Activated naive CD4-positive, alpha-beta T cell (primary cell): ENCODE measurements around the gene KCNC4.
A peak's percentile ranks its signal among the peaks of the same experiment; 100 is the strongest.

ENCODE experiments used
- DNase-seq, 4 experiments: peaks; one replicate each; lab custom pipeline; 2025; lab: John Stamatoyannopoulos, UW

KCNC4 gene

DNA sequence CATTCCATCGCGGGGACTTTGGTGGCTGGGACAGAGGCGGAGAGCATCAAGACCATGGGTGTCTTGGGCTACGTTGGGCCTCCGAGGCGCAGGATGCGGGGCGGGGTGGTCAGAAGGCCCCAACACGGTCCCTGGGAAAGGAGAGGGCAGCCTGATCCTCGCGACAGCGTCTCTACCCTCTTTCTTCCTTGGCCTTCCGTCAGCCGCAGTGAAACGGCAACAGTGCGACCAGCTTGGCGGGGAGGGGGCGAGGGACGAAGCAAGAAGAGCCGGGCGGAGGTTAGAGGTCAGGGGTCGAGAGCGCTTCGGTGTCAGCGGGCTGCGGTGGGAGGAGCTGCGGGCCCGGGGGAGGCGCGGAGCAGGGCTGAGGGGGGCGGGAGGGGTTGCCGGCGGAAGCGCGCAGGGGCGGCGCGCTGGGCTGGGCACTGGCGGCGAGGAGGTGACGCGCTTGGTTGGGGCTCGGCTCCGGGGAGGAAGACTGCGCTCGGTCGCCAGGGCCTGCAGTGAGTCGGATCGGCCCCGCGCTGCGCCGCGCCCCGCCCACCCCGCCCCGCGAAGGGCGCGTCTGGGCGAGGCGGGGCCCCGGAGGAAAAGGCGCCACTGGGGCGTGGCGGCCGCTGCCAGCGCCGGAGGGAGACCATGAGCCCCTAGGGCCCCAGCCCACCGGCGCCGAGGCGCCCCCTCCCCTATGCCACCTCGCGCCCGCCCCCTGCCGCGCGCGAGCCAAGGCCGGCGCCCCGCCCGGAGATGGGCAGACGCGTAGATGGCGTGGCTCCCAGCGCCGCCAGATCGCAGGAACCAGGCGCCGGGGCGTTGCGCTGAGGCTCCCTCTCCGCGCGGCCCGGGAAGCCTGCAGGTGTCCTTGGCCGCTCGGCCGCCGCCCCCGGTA lies at the start of gene KCNC4:
TSS of gene KCNC4 (plus strand) at position 600 of the 889 bp plus-strand sequence. CDS start 1,186 bp downstream, outside the sequence.
- peak; percentile 56 to 91 (median 71) for DNase-seq

DNA sequence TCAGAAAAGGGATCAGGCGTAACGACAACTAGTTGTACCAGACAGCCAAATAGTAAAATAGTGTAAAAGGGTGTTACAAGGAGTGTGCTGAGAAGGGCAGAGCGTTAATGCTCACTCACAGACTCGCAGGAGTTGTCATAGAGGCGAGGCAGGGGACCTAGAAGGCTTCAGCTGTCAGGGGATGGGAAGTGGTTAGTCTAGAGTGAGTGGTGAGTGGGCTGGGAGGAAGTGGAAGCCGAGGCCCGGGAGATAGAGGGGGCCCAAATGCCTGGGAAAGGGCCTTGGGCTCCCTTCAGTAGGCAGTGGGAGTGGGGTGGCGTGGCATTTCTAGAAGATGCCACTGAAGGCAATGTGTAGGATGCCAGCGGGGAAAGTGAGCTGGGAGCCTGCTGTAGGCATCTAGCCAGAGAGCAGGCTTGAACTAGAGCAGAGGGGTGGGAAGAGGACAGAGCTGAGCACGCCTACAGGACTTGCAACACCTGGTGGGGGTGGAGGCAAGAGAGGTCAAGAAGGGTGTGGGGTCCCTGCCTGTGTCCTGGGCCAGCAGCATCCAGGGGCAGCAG lies 49.5 kb upstream of the KCNC4 start:
- no peak for DNase-seq

DNA sequence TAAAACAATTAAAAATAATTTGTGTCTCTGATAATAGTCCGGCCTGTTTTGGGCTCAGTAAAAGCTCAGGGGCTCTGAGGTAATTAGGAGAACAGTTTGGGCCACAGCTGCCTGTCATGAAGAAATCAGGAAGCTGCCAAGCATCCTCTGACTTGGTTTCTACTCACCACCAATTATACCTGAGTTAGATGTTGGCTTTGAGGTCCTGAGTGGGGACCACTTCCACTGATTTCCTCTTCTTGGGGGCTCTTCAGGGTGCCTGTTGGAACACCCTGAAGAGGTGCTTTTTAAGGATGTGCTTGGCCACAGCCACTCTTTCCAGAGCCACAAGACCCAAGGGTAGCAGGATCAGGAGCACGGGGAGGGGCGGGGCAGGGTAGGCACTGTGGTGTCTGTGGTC lies 48.9 kb upstream of the KCNC4 start:
- DNase-seq: no peak

DNA sequence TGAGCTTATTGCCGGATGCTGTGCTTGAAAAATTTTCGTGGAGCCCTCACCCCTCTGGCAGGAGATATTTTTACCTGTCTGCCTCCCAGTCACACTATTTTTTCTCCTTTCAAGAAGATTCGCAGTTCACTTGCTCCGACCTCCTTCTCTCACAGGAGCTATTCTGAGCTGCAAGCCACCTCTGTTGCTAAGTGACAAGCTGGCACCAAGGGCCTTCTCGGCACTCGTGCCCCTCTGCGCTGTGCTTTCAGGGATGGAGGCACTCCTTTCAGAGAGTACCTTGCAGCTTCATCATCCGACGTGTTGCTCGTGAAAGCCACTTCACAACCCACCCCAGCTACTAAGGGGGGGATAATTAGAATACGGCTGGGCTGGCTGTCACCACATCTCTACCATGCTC lies 48.3 kb upstream of the KCNC4 start:
- no peak for DNase-seq

DNA sequence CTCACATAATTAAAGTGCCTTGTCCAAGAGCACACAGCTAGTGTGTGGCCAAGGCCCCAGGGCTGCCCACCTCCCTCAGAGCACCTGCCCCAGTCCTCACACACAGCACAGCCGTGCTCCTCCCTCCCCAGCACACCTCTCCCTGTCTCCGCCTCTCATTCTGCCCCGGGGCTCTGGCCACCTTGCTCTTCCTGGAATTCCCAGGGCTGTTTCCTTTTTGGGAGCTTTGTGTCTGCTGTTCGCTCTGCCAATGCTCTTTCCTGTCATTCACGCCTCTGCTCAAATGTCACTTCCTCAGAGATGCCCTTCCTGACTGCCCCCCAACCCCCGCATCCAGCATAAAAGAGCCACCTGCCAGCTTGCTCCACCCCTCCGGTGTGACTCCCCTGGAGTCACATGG lies 46.5 kb upstream of the KCNC4 start:
- DNase-seq: no peak

DNA sequence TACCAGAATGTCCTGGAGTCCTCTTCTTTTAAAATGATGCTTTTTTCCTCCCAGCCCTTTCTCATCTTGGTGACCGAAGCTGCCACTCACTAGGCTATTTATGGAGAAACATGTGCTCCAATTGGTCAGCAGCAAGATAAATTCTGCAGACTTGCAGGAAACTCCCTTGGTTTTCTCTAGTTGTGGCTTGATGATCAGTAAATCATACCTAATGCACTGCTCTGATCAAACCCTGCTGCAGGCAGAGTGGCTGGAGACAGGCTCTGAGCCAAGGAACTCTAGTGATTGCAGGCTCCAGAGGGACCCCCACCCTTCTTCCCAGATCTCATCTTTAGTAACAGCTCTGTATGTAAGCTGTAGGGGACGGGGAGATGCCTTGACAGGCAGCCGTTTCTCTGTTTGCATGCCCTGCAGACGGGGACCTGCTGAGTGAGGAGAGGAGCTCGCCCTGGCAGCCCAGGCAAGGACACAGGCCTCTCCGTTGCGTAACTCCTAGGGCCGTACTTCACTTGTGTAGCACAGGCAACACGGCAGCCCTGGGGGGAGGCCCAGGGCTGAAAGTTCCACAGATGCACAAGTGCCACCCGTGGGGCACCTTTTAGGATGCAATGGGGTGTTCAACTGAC lies 45.3 kb upstream of the KCNC4 start:
- DNase-seq: no peak

DNA sequence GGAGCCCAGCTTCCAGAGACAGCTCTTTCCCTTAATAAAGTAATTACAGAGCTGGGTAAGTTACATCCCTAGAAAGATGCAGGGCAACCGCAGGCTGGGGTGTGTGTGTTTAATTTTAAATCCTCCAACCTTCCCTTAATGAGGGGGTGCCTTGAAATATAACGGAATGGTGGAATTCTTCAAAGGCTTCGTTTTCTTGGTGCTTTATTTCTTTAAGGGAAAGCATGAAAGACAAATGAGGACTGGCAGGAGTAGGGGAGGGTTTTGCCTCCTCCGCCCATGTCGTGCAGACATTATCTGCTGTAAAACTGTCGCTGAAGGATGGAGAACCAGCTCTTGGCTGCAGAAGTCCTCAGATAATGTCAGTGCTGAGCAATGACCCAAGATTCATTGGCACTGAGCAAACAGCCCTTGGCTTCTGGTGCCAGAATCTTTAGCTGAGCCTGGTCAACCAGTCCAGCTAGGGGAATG lies 44.3 kb upstream of the KCNC4 start:
- no peak for DNase-seq

DNA sequence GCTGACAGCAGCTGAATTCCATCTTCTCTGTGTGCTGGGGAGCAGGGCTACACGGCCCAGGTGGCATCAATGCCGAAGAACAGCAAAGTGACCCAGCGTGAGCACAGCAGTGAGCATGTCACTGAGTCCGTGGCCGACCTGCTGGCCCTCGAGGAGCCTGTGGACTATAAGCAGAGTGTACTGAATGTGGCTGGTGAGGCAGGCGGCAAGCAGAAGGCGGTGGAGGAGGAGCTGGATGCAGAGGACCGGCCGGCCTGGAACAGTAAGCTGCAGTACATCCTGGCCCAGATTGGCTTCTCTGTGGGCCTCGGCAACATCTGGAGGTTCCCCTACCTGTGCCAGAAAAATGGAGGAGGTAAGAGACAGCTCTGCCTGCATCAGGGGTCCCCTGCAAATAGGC lies 43.3 kb upstream of the KCNC4 start:
- no peak for DNase-seq

DNA sequence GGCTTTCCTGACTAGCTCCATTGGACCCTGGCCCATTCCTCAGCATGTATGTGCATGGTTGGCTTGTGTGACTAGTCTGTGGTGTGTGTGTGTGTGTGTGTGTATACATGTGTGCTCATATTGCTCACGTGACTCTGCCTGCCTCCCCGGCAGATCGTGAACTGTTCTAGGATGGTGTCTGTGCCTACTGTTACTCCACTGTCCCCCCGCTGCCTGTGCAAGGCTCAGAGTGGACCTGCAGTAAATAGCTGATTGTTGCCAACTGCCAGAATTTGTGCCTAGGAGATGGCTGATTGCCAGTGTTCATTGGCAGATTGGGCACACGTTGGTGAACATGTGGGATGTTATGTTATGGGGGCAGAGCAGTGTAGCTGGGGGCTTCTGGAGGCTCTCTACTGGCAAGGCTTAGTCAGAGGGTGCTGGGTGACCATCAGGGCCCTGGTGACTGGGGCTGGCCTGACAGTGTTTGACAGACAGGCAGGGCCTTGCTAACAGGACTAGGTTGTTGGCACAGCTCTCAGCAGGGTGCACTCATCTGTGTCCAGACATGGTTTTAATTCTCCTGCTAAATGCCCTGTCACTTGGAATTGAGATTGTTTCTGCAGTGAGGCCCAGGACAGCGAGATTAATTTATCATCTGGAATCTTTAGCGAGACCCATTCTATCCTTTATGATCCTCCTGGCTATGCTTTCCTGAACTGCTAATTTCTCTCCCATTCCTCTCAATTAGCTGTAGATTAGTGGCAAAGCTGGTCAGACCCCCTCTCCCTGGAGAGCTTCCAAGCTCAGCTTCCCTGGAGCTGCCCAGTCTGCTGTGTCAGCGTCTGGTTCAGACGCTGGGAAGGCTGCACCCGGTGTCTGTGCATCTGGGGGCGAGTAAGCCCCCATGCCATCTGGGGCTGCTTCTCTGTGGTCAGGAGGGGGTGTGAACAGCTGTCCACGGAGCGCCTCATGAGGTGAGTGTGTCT lies 39.1 kb upstream of the KCNC4 start:
- DNase-seq: no peak

DNA sequence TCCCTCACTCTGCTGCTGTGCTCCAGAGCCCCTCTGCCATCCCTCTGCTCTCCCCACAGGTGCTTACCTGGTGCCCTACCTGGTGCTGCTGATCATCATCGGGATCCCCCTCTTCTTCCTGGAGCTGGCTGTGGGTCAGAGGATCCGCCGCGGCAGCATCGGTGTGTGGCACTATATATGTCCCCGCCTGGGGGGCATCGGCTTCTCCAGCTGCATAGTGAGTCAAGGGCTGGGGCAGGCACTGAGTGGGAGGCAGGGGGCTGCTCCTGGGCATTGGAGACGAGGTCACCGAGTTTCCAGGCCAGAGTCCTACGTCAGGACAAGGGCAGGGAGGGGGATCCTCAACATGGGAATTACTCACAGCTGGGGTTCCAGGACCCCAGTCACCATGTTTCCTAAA lies 38.1 kb upstream of the KCNC4 start:
- DNase-seq: no peak

DNA sequence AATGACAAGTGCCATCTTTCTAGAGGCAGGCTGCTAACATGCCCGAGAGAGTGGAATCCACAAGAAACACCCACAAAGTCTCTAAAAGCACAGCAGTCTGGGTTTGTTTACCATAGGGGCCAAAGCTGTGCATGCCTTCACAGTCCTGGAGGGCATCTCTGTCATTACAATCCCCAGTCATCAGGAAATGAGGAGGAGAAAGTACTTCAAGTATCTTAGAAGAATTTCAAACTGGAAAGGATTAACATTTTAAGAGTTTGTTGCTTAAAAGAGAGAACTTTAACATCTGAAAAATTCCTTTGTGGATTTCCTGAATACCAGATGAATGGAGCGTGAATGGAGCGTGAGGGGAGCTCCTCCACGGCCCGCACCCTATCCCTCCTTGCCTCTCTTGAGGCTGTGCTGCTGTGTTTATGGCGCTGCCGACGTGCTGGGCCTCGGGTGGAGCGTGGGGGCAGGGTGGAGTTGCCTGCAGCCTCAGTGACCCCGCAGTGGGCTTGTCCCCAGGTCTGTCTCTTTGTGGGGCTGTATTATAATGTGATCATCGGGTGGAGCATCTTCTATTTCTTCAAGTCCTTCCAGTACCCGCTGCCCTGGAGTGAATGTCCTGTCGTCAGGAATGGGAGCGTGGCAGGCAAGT lies 36.5 kb upstream of the KCNC4 start:
- DNase-seq: no peak

DNA sequence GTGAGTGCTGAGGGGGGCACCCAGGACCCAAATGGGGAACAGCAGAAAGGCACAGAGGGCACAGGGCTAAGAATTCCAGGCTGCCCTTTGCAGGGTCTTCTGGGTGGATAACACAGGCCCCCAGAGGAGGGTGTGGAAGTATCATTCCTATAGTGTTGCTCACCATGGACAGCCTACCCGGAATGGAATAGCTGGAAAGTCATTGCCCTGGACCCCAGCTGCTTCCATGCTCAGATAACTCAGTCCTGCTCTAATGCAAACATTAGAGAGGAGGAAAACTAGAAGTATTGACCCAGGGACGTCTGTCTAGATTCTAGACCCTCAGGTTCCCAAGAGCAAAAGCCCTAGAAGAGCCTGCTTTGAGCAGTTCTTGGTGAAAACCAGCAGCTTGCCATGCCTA lies 35.2 kb upstream of the KCNC4 start:
- DNase-seq: no peak

DNA sequence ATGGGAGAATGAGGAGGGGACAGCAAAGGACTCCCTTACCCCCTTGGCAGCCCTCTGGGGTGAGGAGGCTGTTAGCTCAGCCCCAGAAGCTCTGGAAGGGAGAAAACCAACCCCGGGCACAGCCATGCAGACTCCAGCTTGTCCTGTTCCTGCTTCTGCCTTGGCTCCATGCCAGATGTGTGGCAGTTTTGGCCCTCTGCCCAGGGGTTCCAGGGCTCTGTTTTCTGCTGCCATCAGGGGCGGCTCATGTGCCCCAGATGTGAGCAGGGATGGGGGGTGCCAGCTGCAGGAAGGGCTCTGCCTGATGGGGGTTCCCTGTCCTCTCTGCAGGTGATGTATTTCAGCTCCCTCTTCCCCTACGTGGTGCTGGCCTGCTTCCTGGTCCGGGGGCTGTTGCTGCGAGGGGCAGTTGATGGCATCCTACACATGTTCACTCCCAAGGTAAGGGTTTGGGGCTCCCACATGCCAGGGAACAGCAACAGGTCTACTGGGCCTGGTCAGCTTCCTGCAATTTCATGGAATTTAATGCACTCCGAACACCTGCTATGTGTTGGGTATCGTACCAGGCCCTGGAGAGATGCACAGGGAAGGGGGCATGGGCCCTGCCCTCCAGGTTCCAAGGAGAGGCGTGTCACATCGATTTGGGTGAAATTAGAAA lies 33.7 kb upstream of the KCNC4 start:
- DNase-seq: no peak

DNA sequence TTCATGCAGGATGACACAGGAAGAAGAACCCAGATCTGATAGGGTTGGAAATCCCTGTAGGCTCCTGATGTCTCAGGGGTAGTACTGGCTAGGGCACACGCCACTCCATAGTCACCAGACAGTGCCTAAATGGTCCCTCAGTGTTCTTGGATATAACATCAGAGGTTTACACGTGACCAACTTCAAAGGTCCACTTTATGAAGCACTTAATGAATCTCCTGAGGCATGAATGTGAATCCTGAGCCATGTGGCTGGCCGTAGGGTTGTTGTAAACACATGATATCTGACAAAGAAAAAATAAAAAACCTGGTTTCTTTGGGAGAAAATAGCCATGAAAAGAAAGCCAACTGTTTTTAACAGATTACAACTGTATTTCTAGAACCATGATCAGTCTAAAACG lies 32.3 kb upstream of the KCNC4 start:
- DNase-seq: no peak

DNA sequence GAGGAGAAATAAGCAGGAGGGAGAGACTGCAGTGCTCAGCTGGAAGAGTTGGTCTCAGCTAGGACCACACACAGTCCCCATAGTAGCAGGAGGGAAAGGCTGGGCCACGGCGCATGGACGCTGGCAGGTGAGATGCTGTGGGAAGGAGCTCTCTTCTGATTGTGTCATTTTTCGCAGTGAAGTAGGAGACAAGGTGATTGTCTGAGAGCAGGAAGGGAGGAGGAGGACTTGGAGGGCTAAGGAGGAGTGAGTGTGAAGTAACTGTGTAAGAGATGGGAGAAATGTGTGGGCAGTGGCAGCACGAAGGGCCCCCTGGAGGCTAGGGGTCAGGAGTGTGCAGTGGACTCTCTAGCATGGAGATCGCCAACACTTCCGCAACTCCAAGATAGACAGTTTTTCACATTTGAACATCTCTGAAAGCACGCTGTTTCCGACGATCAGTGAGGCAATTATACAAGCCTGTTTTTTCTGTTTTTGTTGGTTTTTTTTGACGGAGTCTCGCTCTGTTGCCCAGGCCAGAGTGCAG lies 26.4 kb upstream of the KCNC4 start:
- no peak for DNase-seq

DNA sequence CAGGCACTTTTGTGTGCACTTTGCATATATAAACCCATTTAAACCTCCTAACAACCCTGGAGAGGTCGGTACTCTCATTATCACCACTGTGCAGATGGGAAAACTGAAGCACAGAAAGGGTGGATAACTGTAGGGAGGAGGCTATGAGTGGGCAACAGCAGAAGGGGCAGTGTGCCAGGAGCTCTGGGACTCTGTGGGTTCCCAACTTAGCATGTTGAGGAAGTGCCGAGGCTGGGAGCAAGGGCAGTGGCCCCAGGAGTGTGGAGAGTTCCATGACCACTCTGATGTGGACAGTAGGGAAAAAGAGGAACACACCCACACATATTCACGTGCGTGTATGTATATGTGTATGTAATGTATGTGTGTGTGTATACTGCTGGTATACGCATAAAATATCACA lies 25.7 kb upstream of the KCNC4 start:
- no peak for DNase-seq

DNA sequence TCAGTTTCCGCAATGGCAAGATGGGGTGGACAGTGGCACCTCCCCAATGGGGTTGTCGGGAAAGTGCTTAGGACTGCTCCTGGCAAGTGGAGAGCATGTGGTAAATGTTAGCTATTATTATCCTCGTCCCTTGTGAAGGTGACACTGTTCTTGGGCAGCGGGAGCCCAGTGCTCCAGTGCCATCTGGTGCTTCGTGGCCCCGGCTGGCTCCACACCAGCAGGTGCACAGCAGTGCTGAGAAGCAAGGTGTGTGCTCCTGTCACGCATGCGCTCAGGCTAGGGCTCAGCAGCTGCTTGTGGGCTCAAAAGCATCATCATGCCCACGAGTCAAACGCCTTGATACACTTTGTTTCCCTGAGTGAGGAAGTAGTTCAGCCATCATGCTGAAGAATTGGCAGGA lies 24.9 kb upstream of the KCNC4 start:
- no peak for DNase-seq

DNA sequence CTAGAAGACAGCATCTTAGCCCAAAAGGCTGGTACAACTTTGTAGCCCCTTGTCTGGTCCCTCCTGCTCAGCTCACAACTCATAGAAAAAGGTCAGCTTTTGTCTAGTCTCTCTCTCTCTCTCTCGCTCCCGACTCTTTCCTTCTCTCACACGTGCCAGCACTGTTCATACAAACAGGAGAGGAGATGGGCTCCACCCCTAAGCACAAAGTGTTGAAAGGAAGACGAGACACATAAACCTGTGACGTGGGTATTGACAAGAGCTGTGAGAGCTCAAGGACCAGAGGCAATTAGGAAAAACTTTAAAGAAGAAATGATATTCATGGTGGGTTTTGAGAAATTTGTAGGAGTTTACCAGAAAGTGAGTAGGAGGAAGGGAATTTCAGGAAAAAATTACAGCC lies 23.6 kb upstream of the KCNC4 start:
- no peak for DNase-seq

DNA sequence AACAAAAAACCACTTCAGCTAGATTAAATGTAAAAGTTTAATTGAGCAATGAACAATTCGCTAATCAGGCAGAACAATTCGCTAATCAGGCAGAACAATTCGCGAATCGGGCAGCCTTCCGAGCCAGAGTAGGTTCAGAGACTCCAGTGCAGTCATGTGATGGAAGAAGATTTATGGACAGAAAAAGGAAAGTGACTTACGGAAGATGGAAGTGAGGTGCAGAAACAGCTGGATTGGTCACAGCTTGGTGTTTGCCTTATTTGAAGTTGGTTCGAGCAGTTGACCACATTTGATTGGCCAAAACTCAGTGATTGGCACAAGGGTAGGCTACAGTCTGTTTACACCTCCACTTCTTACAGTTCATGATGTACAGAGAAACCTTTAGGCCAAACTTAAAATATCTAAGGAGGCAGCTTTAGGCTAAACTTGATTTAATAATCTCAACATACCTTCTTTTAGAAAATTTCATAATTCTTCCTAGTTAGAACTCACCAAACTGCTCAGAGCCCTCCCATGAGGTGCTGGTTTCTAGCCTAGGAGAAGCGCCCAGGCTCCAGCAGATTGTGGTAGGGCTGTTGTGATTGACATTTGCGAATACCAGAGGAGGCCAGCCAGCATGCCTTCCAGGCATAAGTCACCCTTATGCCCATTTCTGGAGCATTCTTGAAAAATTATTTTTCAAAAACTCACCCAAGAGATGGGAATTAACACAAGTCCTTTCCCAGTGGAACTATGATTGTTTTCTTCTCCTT lies 22.8 kb upstream of the KCNC4 start:
- DNase-seq: no peak

DNA sequence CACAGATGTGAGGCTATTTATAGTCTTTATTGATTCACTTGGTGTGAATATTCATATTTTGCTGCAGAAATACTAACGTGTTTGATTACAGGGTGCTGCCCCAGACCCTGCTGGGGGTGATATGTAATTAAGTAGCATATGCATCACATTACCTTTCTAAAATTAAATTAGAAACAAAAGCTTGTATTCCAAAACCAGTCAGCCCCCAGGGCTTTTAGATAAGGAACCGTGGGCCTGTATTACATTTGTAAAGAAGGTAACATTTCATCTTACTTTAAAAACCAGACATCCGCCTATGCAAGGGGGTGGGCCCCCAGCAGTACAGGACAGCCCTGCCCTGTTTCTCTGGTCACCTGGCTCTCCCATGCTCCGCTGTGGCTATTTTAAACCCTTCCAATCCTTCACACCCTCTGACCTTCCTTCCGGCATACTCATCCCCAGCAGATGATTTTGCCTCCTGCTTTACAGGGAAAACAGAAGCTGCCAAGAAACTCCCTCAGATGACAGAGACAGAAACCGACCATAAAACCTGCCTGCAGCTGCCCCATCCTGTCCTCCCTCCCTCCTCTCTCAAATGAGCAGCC lies 22.0 kb upstream of the KCNC4 start:
- DNase-seq: no peak
